Inferior parietal cortex (tissue), 1 donor: ENCODE measurements around the gene MORC3.
A peak's percentile ranks its signal among the peaks of the same experiment; 100 is the strongest.
"Not testable (repeated sequence)": the region's sequence is repeated elsewhere in the genome, so short reads cannot be mapped to it uniquely, and the experiment has no call there.

Source experiments
- DNase-seq: peaks from one replicate; pipeline ENCODE4 v3.0.0-alpha.2; 2016; ENCODE audit errors: extremely low spot score

Gene MORC3

GRCh38 chr21:36319767-36320420 lies at the start of gene MORC3:
MORC3 (plus strand) TSS chr21:36320197; CDS start chr21:36320265, 68 bp downstream.
- peak; percentile 99 for DNase-seq

DNA sequence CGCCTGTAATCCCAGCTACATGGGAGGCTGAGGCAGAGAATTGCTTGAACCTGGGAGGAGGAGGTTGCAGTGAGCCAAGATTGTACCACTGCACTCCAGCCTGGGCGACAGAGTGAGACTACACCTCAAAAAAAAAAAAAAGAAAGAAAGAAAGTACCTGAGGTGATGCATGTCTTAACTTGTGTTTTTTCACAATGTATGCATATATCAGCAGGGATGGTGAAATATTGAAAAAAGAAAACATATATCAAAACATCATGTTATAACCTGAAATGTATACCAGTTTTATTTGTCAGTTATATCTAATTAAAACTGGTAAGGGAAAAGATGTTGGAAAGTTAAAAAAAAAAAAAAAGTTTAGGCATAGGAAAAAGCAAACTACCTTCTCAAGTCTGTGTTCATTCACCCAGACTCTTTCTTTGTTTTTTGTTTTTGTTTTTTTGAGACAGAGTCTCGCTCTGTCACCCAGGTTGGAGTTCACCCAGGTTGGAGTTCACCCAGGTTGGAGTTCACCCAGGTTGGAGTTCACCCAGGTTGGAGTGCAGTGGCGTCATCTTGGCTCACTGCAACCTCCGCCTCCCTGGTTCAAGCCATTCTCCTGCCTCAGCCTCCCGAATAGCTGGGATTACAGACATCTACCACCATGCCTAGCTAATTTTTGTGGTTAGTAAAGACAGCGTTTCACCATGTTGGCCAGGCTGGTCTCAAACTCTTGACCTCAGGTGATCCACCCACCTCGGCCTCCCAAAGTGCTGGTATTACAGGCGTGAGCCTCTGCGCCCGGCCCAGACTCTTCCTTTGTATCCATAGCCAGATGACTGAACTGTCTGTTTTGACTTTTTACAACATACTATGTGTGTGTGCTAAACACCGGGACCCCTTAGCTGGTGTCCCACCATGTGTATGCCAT lies 49.0 kb upstream of the MORC3 start:
- DNase-seq = not testable (repeated sequence)

GRCh38 chr21:36274128-36274527 lies 45.9 kb upstream of the MORC3 start:
- no peak for DNase-seq

DNA sequence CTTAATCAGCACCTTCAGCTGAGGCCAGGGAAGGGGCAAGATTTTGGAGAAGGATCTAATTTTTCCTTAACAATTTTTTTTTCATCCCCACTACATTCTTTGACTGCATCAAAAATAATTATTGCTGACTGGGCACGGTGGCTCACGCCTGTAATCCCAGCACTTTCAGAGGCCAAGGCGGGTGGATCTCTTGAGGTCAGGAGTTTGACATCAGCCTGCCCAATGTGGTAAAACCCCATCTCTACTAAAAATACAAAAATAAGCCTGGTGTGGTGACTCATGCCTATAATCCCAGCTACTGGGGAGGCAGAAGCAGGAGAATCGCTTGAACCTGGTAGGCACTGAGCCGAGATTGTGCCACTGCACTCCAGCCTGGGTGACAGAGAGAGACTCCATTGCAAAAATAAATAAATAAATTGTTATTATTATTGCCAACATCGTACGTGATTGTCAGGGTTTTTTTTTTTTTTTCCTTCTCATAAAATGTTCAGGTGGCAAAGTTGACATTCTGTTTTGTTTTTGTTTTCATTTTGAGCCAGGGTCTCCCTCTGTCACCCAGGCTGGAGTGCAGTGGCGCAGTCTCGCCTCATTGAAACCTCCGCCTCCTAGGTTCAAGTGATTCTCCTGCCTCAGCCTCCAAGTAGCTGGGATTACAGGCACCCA lies 37.3 kb upstream of the MORC3 start:
- no peak for DNase-seq

- DNase-seq = not testable (repeated sequence)
These were observed 36.8 kb upstream of the MORC3 start for GRCh38 chr21:36283231-36283622.

- DNase-seq = no peak
These were observed 31.2 kb upstream of the MORC3 start for GRCh38 chr21:36288651-36289243.

- DNase-seq = no peak
These were observed 28.5 kb upstream of the MORC3 start for GRCh38 chr21:36291509-36291908.

- DNase-seq = no peak
These were observed 22.5 kb upstream of the MORC3 start for GRCh38 chr21:36297406-36297937.

- DNase-seq = peak; percentile 32
These were observed 21.9 kb upstream of the MORC3 start for GRCh38 chr21:36297938-36298572.

DNA sequence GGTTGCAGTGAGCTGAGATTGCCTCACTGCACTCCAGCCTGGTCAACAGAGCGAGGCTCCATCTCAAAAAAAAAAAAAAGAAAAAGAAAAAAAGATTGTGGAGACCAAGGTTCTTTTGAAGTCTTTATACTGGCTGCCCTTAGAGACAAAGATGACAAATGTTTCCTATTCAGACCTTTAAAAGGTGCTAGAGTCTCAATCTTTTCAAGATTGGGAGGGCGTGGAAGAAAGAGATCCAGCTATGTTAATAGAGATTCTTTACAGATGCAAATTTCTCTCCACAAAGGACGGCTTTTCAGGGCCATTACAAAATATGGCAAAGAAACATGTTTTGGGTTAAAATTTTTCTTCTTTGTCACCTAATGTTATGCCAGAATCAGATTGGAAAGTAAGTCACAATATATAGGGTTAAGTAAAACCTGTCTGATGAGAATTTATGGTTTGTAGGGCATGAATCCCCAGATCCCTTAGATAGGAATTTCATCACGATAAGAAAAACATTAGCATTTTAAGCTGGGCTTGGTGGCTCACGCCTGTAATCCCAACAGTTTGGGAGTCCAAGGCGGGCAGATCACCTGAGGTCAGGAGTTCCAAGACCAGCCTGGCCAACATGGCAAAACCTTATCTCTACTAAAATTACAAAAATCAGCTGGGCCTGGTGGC lies 13.0 kb upstream of the MORC3 start:
- no peak for DNase-seq

GRCh38 chr21:36310016-36310415 lies 10.0 kb upstream of the MORC3 start:
- DNase-seq = no peak

DNA sequence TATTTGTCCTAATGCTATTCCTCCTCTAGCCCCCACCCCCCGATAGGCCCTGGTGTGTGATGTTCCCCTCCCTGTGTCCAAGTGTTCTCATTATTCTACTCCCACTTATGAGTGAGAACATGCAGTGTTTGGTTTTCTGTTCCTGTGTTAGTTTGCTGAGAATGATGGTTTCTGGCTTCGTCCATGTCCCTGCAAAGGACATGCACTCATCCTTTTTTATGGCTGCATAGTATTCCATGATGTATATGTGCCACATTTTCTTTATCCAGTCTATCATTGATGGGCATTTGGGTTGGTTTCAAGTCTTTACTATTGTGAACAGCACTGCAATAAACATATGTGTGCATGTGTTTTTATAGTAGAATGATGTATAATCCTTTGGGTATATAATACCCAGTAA lies 6.6 kb upstream of the MORC3 start:
- DNase-seq = not testable (repeated sequence)

DNA sequence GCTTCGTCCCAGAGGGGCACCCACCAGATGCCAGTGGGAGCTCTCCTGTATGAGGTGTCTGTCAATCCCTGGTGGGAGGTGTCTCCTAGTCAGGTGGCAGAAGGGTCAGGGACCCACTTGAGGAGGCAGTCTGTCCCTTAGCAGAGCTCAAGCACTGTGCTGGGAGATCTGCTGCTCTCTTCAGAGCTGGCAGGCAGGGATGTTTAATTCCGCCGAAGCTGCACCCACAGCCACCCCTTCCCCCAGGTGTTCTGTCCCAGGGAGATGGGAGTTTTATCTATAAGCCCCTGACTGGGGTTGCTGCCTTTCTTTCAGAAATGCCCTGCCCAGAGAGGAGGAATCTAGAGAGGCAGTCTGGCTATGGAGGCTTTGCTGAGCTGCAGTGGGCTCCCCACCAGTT lies 4.0 kb upstream of the MORC3 start:
- DNase-seq = not testable (repeated sequence)

DNA sequence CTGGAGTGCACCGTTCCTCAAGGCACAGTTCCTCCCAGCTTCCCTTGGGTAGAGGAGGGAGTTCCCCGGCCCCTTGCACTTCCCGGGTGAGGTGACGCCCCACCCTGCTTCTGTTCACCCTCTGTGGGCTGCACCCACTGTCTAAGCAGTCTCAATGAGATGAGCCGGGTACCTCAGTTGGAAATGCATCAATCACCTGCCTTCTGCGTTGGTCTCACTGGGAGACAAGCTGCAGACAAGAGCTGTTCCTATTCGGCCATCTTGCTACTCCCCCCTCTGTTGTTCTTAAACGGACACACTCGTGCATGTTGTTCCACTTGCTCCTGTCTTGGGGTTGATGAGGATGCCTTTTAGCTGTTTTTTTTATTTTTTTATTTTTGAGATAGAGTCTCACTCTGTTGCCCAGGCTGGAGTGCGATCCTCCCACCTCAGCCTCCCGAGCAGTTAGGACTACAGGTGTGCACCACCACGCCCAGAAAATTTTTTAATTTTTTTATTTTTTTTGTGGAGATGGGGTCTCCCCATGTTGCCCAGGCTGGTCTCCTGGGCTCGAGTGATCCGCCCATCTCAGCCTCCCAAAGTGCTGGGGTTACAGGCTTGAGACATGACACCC lies 3.0 kb upstream of the MORC3 start:
- DNase-seq = no peak

DNA sequence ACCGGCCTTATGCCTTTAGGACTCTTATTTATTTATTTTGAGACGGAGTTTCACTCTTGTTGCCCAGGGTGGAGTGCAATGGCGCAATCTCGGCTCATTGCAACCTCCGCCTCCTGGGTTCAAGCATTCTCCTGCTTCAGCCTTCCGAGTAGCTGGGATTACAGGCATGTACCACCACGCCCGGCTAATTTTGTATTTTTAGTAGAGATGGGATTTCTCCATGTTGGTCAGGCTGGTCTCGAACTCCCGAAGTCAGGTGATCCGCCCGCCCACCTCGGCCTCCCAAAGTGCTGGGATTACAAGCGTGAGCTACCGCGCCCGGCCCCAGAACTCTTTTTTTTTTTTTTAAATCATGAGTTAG lies 611 bp upstream of the MORC3 start:
- not testable (repeated sequence) for DNase-seq

- peak; percentile 72 for DNase-seq
These were observed 676 bp downstream of the MORC3 start for GRCh38 chr21:36320421-36321324.

DNA sequence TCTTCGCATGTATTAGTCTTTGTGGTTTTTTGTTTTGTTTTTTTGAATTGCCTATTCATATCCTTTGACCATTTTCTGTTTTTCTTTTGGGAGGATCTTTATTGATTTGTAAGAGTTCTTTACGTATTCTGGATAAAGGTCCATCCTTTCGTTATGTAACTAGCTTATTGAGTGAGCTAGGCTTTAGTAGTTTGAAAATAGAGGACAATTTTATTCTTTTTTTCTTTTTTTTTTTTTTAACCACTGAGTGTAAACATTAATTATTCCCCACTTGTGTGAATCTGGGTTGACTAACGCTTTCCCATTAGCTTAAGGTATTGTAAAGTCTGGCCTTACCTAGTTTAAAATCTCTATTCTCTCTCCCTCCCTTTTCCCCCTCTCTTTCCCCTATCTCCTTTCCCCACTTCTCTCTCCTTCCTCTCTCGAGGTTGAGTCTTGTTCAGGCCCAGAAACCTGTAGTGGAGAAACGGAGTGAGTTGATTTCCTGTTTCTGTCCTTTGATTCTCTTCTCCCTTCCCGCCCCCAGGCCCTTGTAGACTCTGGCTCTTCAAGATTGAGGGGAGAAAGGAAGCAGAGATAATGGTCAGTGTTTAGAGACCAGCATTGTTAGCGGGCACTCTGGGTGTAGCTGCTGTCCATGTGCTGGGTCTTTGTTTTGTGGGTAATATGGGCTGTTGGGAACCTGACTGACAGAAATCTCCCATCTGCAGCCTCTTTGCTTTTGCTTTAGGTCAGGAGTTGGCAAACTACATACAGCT lies 1.5 kb downstream of the MORC3 start:
- DNase-seq = peak; percentile 24

- no peak for DNase-seq
These were observed 2.1 kb downstream of the MORC3 start for GRCh38 chr21:36322083-36322424.

- DNase-seq = no peak
These were observed 3.0 kb downstream of the MORC3 start for GRCh38 chr21:36323032-36323431.
